HG03108 (cell line): Measurements from ENCODE around the gene TP63.

Source experiments
- ATAC-seq: cut with Tn5 transposase; IDR thresholded peaks from one replicate; pipeline ENCODE4 v1.9.1; 2021; ENCODE audit warnings: moderate library complexity; ENCODE audit not compliant: unreplicated experiment

Gene TP63

GRCh38 chr3:189902230-189903186 is 271.3 kb downstream of the TP63 start:
- no peak for ATAC-seq

GRCh38 chr3:189903562-189904250 is 272.5 kb downstream of the TP63 start:
- no peak for ATAC-seq

GRCh38 chr3:189907803-189908202 is 276.6 kb downstream of the TP63 start:
- no peak for ATAC-seq

- ATAC-seq, result no peak
Observed at GRCh38 chr3:189908646-189909045, 277.5 kb downstream of the TP63 start.

GRCh38 chr3:189909139-189909538 is 277.9 kb downstream of the TP63 start:
- ATAC-seq, result no peak

GRCh38 chr3:189909573-189909972 is 278.4 kb downstream of the TP63 start:
- no peak for ATAC-seq

- ATAC-seq, result no peak
Observed at GRCh38 chr3:189911001-189911400, 279.8 kb downstream of the TP63 start.

- no peak for ATAC-seq
Observed at GRCh38 chr3:189914799-189915198, 283.6 kb downstream of the TP63 start.

- no peak for ATAC-seq
Observed at GRCh38 chr3:189921770-189922169, 290.6 kb downstream of the TP63 start.

GRCh38 chr3:189927975-189928895 is 297.0 kb downstream of the TP63 start:
- ATAC-seq, result no peak

GRCh38 chr3:189936201-189936945 is 305.2 kb downstream of the TP63 start:
- ATAC-seq, result no peak

GRCh38 chr3:189937302-189938127 is 306.3 kb downstream of the TP63 start:
- ATAC-seq, result no peak

GRCh38 chr3:189941125-189941524 is 309.9 kb downstream of the TP63 start:
- no peak for ATAC-seq

GRCh38 chr3:189941679-189942078 is 310.5 kb downstream of the TP63 start:
- no peak for ATAC-seq

- no peak for ATAC-seq
Observed at GRCh38 chr3:189942948-189943347, 311.8 kb downstream of the TP63 start.

- no peak for ATAC-seq
Observed at GRCh38 chr3:189944285-189945145, 313.3 kb downstream of the TP63 start.

GRCh38 chr3:189945935-189946709 is 314.9 kb downstream of the TP63 start:
- no peak for ATAC-seq
